Measurements from ENCODE around the gene DNAJC9.
A peak's percentile ranks its signal among the peaks of the same experiment; 100 is the strongest.
"Not testable (repeated sequence)": the region's sequence is repeated elsewhere in the genome, so short reads cannot be mapped to it uniquely, and the experiment has no call there.

DNAJC9 gene

DNA sequence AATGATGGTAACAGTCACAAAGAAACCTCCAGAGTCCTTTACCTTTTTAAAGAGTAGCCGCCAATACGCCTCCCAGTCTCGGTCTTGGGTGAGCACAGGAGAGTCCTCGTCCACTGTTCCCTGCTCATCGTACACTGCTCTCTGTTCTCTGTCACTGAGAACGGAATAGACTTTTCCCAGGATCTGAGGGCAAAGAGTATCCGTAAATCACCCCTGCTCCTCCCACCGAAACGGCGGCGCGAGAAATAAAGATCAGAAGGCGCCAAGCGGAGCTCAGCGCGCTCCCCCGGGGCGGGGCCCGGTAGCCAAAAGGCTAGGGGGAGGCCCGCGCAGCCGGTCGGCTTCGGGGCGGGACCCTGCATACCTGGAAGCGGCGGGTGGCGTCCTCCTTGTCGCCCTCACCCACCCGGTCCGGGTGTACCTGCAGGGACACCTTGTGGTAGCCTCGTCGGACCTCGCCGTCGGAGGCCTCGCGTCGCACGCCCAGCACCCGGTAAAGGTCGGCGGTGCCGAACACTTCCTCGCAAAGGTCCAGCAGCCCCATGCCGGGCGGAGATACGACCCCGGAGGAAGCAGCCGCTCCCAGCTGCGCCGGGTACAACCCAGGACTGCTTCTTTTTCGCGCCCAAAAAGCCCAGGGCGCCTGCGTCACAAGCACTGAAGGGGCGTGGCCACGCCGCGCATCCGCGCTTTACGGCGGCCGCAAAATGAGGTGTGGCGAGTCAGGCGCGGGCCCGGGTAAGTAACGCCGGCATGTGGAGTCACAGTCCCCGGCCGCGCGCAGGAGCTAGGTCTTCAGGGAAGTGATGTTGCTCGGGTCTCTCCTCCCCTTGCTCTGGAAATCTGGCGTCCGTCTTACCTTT lies at the start of gene DNAJC9:
Gene DNAJC9, minus strand, starts transcription at position 610 of the 863 bp plus-strand sequence. Its CDS starts 66 bp downstream, at position 544.
- DNase-seq: peak; percentile 62 to 93 (median 87)

GRCh38 chr10:73293461-73293860 lies 46.4 kb upstream of the DNAJC9 start:
- no peak for DNase-seq

DNA sequence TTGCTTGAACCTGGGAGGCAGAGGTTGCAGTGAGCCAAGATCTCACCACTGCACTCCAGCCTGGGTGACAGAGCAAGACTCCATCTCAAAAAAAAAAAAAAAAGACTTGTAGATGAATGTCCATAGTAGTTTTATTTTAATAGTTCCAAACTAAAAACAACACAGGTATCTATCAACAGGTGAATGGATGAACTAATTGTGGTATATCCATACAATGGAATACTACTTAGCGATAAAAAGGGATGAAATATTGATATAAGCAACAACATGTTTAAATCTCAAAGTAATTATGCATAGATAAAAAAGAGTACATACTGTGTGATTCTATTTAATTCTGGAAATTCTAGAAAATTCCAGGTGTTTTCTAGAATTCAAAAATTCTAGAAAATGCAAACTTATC lies 42.9 kb upstream of the DNAJC9 start:
- no peak for DNase-seq

DNA sequence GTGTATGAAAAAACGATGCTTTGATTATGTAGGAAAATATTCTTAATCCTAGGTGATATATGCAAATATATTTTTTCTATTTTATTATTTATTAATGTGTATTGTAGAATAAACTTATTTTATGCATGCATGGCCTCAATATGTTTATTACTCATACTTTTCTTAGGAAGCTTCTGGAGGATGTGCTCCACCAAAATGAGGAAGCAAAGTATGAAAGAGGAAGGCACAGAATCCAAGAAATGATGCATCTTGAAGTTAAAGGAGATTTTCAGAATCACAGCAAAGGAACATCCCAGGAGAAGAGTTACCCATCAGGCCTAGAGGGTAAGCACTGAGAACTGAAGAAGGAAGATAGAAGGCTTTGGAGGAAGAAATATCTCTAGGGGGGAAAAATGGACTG lies 40.4 kb upstream of the DNAJC9 start:
- DNase-seq: no peak

GRCh38 chr10:73281097-73281496 lies 34.0 kb upstream of the DNAJC9 start:
- DNase-seq: no peak

- DNase-seq: no peak
These were observed 17.4 kb upstream of the DNAJC9 start for GRCh38 chr10:73264423-73264822.

DNA sequence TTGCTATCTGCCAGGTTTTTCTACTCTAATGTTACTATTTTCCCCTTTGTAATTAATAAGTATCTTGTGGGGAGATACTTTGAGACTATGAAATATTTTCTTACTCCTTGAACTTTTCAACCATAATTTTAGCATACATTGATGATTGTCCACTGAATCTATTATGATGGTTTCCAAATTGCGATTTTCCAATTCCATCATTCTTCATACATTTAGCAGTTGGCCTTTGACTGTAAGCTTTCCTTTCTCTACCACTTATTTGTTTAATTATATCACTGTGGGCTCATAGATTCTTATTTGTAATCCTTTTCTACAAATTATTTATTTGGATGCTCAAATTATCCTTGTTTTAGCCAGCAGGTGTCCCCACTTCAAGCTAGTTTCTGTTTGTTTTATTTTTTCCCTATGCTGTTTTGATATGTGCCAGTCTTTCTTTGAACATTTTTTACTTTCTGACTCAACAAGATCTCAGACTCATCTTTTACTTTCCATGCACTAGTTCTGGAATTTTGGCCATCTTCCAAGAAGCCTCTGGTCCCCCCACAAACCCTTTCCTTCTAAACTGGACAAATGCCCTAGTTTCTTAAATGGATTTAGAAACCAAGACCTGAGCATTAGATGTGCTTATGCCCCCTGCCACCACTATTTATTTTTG lies 16.8 kb upstream of the DNAJC9 start:
- no peak for DNase-seq

DNA sequence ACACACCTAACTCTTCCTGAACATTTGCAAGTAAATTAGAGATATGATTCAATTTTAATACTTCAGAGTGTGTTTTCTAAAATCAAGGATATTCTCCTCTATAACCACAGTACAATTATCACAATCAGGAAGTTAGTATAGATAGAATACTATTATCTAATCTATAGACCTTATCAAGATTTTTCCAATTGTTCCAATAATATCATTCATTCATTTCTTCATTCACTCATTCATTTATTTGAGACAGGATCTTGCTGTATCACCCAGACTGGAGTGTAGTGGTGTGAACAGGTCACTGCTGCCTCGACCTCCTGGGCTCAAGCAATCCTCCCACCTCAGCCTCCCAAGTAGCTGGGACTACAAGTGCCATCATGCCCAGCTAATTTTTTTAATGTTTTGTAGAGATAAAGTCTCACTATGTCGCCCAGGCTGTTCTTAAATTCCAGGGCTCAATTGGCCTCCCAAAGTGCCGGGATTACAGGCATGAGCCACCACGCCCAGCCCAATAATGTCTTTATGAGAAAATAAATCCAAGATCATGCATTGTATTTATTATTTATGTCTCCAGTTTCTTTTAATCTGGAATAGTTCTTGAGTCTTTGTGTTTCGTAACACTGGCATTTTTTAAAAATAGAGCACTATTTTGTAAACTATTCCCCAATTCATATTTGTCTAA lies 16.0 kb upstream of the DNAJC9 start:
- no peak for DNase-seq

GRCh38 chr10:73262105-73262730 lies 15.2 kb upstream of the DNAJC9 start:
- no peak for DNase-seq

DNA sequence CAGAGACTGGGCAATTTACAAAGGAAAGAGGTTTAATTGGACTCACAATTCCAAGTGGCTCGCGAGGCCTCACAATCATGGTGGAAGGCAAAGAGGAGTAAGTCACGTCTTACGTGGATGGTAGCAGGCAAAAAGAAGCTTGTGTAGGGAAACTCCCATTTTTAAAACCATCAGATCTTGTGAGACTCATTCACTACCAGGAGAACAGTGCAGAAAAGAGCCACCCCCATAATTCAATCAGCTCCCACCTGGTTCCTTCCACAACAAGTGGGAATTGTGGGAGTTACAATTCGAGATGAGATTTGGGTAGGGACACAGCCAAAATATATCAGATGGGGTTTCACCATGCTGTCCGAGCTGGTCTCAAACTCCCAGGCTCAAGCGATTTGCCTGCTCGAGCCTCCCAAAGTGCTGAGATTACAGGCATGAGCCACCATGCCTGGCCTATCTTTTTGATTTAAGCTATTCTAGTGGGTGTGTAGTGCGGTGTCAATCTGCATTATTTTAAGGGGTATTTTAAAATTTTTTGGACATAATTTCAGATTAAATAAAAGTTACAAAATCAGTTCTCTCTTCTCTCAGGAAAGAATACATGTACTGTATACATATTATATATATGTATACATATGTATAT lies 14.4 kb upstream of the DNAJC9 start:
- no peak for DNase-seq

DNA sequence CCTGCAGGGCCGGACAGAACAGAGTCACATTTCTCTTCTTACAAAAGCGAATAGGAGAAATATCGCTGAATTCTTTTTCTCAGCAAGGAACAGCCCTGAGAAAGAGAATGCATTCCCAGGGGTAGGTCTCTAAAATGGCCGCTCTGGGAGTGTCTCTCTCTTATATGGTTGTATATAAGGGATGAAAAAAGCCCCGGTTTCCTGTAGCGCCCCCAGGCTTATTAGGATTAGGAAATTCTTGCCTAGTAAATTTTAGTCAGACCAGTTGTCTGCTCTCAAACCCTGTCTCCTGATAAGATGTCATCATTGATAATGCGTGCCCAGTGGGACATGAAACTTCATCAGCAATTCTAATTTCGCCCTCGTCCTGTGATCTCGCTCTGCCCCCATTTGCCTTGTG lies 11.6 kb upstream of the DNAJC9 start:
- DNase-seq: not testable (repeated sequence)

GRCh38 chr10:73253225-73253555 lies 6.1 kb upstream of the DNAJC9 start:
- DNase-seq: no peak

DNA sequence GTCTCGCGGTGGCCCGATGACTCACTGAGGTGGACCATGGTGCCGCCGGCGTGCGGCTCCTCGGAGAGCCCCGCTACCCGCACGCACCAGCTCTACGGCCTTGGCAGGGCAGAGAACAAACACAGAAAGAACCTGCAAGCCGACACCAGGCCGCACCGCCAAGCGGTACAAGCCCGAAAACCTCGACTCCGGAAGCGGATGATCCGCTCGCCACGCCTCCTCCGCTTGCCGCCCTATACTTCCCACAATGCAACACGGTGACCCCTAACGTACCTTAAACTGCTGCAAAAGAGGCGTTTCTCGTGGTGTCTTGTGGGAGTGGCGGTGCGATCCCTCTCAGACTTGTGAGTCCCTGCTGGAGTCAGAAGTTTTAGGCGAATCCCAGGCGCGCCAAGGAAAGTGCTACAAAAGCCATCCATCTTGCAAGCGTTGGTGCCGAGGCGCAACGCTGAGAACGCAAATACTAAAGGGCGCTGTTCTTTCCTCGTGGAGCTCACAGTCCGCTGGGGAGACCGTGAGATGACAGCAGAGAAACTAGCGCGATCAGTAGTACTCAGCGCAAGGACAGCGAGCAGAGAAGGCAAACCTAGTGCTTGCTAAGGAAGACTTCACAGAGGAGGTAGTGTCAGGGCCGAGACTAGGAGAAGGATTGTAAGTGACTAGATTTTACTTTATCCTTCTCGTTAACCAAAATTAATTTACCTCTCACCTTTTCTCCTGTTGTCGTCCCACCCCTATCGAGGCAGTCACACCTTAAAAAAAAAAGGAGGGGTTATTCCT lies 5.6 kb upstream of the DNAJC9 start, which contains the start of gene MRPS16:
Gene MRPS16, minus strand, starts transcription at position 200 of the 780 bp plus-strand sequence. Its CDS starts 162 bp downstream, at position 38.
- peak; percentile 73 to 95 (median 92) for DNase-seq

GRCh38 chr10:73251683-73252444 lies 4.8 kb upstream of the DNAJC9 start:
- DNase-seq: no peak

GRCh38 chr10:73248259-73248724 lies 1.2 kb upstream of the DNAJC9 start:
- DNase-seq: no peak

- no peak for DNase-seq
These were observed 629 bp upstream of the DNAJC9 start for GRCh38 chr10:73247509-73248258.

DNA sequence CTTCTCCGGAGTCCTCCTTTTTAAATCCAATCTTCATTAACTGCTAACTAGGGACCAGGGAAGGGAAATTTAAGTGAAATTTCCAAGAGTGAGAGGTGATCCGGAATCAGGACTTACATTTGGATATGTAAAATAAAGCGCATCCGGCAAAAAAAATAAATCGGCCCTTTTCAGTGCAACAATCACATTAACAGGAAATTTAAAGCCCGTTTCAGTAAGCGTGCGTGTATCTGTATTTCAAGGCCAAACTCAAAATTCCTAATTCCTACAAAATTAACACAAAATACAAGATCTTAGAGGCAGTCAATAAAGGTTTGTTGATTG lies 771 bp downstream of the DNAJC9 start:
- no peak for DNase-seq

DNA sequence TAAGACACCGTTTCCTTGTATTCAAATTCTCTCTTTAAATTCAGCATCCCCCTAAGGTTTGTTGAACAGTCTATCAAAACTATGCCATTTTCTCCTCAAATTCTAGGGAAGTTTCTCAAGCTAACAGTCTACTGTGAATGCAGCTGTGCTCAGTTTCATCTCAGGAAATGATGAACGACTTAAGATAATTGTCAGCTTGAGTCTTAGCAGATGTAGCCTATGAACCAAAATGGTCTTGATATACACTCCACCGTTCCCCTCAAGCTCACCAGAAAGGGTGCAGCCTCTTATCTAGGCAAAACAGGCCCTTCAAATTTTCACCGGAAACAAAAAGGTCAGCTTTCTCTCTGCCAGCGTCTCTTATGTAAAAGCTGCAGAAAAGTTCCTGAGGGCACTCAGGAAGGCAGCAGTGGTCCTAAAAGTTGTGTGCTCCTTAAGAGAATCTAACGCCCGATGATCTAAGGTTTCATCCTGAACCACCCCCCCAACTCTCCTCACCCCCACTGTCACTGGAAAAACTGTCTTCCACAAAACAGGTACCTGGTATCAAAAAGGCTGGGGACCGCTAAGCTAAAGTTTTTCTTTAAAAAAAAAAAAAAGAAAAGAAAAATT lies 2.1 kb downstream of the DNAJC9 start:
- DNase-seq: no peak

DNA sequence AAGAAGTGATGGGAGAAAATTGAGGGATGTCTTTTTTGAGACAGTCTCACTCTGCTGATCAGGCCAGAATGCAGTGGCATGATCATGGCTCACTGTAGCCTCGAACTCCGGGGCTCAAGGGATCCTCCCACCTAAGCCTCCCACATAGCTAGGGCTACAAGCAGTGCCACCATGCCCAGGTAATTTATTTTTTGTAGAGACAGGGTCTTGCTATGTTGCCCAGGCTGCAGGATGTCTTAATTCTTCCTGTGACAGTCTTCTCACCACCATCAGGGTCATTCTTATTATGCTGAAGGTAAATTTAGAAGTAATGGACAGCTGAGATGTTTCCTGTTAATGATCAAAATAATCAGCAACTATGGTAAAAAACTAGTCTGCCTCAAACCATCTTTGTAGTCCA lies 7.1 kb downstream of the DNAJC9 start:
- no peak for DNase-seq
